SW 1271 (cell line): Measurements from ENCODE around the gene SF3B4.

Experiments used
- DNase-seq, 2 experiments: peaks; one replicate each; lab custom pipeline; 2025; lab: John Stamatoyannopoulos, UW

SF3B4 gene

DNA sequence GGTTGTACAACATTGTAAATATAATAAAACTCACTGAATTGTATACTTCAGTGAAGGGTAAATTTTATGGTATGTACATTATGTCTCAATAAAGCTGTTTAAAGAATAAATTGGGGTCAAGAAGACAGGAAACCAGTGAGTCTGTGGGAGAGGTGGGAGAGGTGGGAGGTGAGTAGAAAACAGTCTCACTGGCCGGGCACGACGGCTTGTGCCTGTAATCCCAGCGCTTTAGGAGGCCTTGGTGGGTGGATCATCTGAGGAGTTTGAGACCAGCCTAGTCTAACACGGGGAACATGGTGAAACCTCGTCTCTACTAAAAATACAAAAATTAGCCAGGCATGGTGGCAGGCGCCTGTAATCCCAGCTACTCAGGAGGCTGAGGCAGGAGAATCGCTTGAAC, 4.9 kb upstream of the SF3B4 start:
- no peak for DNase-seq

DNA sequence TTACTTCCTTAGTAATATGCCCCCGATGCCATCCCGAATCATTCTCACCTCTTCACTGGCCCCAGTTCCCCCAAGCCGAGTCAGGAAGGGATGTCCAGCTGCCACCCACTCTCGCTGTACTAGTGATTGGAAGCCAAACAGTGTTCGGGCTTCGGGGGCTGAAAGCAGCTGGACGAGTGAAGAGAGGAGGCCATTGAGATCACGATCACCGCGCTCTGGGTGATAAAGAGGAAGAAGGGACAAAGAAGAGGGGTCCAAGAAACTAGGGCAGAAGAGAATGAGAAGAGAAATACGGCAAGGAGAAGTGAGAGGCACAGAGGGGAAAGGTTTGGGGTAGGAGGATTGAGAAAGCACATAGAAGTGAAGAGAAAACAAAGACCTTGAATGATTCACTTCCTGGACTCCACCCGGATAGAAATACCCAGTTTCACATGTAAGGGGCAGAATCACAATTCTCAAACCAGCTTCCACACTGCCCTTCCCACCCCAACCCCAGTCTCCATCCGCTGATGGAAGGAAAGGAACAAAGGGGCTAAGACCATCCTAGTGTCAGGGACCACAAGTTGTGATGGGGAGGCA, 3.7 kb upstream of the SF3B4 start:
- DNase-seq: no peak

DNA sequence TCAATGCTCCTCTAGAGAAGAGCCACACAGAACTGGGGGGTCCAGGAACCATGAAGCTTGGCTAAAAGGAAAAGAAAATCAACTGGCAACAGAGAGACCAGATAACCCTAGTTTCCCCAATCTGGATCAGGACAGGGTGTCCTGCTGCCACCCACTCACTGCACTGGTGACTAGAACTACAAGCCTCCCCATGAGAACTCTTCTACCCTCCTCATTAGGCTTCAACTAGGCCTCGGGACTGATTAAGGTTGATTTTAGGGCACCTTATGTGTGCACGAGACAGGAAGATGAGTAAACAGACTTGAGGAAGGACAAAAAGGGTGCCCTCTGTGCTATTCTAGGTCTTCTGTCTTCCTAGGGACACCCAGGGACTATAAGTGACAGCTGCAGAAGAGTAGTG, 2.3 kb upstream of the SF3B4 start:
- DNase-seq: no peak

DNA sequence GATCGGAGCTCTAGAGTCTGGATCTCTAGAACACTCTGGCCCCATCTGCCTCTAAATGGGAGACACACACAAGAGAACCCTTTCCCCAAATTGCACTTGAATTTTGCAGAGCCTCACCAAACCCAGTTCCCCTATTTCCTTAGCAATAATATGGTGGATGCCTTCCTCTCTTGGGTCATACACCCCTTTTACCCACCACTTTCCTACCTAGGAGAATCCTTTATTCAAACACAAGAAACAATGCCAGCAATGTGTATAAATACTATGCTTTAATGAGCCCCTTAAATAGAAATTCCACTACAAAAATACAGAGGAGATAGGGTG, 760 bp upstream of the SF3B4 start:
- no peak for DNase-seq

DNA sequence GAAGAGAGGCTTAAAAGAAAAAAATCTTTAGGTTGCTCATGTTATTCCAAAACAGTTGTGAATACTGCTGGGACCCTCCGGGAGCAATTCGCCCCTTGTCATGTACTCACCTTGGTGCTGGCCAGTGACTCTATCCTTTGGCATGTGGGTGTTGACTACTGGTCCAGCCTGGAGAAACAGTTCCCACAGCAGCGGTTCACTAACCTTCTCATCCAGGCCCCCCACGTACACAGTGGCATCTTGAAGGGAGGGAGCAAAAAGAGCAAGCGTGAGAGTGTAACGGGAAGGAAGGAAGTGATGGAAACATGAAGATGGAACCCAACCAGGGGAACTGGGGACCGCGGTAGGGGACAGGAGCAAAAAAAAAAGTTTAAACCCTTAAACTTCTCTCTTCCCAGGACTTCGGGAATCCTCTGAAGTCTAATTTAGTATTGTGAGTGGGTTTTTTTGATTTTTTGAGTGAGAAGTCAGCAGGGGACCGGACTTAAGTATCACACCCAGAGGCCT, 494 bp downstream of the SF3B4 start:
- no peak for DNase-seq

DNA sequence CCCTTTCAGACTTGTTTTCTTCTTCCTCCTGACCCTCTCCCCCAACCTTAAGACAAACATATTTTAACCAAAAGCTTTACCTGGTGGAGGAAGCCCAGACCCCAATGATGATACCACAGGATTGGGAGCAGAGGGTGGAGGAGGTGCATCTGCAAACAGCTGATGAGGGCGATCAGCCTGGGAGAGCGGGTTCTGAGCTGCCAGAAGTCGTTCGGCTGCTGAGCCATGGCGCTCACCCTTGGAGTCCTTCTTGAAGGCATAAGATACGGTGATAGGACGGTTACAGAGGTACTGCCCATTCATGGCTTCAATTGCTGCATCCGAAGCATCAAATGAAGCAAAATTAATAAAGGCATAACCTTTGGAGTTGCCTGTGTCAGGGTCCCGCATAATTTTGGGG, 1.3 kb downstream of the SF3B4 start:
- no peak for DNase-seq

DNA sequence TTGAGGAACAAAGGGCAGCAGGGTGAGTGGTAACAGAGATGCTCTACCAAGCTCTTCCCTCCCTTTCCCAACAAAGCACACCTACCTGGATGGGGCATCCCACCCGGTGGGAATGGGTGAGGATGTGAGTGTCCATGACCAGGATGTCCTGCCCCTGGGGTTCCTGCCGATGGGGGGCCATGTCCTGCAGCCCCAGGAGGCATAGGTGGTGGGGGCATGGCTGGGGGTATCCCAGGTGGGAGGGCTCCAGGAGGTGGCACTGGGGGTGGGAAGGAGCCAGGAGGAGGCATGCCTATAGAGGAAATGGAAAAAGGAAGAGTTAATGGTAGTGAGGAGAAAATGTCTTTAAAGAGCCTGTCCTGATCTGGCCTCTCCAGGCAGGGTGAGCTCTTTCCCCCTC, 1.9 kb downstream of the SF3B4 start:
- no peak for DNase-seq

DNA sequence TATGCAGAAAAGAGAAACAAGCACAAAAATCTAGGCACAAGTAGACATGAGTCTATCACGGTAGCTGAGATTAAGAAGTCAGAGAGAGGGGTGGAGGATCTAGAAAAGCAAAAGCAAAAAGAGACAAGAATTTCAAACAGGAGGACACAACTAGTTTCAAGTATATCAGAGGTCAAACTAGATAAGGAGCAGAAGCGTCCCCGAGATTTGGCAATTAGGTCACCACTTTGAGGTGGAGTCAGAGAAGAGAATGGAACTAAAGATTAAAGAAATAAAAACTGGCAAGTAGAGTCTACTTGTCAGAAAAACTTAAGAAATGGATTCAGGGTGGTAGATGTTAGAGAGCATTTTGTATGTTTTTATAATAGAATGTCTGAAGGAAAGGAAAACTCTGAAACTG, 2.3 kb downstream of the SF3B4 start:
- DNase-seq: no peak

DNA sequence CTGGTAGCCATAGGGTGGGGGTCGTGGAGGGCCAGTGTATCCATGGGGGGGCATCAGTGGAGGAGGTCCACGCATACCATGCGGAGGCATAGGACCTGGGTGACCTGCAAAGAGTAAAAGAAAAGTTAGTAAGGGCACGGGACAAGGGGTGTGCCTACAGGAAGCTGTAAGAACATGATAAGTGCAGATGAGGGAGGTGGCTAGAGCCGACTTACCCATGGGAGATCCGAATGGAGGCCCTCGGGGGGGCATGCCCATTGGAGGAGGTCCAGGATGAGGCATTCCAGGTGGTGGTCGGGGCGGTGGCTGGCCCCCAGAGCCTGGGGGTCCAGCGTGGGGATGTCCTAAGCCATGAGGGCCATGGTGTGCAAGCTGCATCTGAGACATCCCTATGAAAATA, 4.0 kb downstream of the SF3B4 start:
- no peak for DNase-seq

DNA sequence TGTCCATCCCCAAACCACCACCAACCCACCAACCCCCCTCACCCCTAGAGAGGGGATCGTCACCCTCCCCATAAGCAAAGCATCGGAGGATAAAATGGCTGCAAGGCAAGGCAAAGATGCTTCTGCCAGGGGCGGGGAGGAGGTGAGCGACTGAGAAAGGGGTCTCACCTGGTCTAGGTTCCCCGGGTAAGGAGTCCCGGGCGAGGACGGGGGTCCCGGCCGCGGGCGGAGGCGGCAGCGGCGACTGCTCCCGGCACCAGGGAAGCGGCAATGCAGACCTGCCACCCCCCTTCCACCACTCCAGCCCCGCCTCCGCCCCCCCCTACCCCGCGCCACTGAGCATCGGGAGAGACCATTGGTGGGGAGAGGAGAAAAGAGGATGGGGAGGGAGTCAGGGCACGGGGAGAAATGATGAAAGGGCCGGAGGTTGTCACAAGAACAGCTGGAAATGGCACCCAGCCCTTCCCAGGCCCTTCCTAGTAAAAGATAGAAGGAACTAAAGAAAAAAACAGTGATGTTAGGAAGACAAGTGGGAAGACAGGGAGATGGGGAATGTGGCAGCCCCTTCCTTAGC, 9.9 kb downstream of the SF3B4 start, which contains the start of gene SV2A:
TSS of gene SV2A (minus strand) at position 274 of the 574 bp plus-strand sequence. CDS start 4,004 bp downstream, outside the sequence.
- DNase-seq: no peak

DNA sequence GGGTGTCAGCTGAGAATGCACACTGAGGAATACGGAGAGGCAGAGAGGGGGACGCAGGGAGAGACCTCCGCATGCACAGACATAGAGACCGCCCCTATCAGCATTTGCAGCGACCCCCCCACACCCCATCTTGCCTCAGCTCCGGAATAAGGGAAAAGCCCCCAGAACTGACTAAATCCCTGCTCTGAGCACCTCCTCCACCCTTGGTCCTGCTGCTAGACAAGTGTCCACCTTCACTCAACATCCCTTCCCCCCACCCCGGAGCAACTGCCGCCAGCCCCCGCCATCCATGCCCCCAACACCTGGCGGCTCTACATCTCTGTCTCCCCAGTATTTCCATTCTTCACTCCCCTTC, 10.7 kb downstream of the SF3B4 start:
- DNase-seq: no peak

DNA sequence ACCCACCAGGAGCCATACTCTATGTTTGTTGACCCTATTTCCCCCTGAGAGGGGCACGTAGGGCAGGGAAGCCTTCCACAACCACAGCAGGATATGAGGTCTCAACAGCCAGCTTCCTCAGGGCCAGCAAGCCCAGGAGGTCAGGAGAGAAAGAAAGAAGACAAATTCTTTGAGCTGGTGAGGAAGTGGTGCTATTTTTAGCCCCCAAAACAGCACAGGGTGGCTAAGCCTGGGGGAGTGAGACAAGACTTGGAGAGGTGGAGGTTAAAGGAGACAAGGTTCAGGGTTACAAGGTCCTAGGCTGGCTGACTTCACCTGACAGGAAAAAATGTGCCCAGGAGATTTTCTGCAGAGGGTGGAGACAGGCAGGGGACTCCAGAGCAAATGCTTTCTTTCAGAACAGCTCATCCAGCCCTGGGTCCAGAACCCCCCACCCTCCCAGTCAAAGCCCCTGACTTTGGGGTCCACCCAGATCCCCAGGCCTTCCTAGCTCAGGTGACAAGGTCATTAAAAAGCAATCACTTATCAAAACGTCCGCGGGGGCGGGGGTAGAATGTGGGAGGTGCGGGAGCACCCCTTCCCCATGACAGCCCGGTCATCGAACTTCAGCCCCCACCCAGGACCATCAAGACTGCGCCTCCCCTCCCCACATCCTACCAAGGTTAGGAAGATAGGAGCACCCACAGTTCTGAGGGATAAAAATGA, 11.3 kb downstream of the SF3B4 start:
- no peak for DNase-seq

DNA sequence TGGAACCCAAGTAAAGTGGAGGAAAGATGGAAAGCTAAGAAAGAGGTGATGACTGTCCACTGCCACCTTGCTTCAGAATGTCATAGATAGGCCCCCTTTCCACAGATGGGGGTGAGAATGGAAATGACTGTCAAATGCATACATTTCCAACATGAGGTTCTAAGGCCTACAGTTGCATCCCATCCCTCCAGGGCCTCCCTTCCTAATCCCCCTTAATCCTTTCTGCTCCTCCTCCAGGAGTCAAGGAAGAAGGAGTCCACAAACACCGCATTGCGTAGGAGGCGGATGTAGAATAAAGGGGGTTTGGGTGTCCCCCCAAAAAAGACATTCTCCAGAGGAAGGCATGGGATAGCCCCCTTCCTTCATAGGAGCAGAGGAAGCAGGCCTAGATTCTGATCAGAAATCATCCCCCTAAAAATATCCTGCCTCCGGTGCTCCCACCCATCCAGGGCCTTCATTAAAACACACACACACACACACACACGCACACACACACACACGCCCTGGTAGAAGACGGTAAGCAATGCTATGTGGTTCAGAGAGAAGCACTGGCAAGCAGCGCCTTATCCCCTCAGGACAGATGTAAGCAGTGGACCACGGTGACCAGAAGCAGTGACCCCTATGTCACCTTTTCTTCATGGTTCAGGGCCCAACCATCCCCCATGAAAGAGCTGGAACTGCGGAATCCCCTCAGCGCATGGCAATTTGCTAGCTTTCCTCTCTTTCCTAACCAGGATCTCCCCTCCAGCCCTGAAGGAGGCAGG, 12.0 kb downstream of the SF3B4 start:
- DNase-seq: no peak

DNA sequence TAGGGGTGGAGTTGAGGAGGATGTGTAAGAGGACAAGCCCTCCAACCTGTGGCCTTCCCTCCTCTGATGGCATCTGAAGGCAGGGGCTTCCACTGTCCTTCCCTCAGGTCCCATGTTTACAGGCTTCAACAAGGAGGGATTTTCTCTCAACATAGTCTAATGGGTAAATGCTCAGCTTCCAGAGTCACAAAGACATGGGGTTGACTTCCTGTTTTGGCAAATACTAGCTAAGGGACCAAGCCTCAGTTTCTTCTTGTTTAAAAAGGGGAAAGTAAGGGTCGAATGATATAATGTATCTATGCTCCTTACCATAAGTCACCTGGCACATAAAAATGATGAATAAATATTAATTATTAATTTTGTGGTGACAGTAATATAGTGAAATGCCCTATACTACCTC, 13.1 kb downstream of the SF3B4 start:
- DNase-seq: no peak

DNA sequence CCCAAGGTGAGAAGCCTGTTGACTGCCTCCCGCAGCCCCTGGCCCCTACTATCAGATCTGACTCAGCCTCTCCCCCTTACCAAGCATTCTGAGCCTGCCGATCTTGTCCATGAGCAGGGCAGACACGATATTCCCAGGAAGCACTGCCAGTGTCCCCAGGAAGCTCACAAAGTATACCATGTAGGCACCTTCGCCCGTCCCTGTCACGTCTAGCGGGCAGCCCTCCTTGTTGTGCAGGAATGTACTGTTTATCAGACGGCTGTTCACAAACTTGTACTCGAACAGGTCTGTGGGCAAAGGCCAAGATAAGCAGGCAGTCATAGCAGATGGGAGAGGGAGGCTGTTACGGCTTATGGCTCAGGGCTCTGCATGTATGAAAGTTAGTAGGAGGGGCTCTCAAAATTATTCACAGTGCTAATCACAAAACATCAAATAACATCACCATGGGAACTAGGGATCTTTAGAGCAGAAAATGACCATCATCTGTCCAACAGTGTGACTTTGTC, 21.0 kb downstream of the SF3B4 start:
- DNase-seq: no peak

DNA sequence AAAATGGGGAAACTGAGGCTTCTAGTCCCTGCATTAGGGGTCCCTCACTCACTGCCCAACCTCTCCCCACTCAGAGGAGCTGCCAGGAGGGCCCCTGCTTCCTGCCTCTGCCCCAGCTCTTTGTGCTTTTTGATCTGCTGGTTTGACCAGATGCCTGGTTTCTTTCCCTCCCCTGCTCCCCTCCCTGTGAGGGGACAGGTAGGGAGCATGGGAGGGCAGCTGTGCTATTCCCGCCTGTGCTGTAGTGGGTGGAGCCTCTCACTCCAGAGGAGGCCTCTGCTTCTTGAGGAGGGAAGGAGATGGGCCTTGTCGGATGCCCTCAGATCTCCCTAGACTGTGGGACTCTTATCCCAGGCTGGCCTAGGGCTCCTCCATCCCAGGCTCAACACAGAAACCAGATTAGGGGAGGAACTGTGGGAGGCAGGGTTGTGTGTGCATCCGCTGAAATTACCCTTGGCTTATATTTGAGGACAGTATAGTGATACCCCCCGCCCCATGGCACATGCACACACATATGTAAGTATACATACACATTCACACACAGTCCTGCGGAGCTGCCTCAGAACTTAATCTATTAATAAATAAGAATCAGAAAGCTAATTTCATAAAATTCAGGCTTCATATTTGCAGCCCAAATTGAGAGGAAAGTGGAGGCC, 23.6 kb downstream of the SF3B4 start:
- no peak for DNase-seq

DNA sequence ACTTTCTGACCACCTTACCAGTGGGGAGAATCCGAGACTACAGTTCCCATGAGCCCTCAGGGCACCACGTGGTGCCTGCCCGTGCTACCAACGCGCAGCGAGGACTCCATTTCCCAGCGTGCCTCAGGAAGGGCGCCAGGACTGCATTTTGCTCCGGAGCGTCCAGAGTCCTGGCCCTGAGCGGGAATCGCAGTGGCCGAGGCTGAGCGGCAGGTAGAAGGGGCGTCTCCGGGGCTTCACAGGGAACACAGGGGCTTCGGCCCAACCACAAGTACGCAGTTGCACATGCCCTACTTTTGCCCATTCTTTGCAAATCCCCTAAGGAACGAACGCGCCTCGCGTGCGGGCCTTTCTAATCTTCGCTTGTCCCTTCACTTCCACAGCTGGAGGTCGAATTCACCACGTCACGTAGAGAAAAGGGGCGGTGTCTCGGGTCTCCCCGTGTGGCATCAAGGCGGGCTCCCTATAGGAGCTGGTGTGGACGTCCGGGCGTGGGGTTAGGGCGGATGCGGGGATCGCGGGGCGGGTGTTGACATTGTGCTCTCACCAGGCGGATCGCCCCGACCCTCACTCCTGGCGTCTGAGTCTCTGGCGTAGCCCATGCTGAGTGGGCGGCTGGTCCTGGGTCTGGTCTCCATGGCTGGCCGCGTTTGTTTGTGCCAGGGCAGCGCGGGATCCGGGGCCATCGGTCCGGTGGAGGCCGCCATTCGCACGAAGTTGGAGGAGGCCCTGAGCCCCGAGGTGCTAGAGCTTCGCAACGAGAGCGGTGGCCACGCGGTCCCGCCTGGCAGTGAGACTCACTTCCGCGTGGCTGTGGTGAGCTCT, 27.9 kb downstream of the SF3B4 start, which contains the start of gene BOLA1:
TSS of gene BOLA1 (plus strand) at position 109 of the 825 bp plus-strand sequence. CDS start at position 601, 492 bp downstream.
- peak; percentile 75 to 89 for DNase-seq

DNA sequence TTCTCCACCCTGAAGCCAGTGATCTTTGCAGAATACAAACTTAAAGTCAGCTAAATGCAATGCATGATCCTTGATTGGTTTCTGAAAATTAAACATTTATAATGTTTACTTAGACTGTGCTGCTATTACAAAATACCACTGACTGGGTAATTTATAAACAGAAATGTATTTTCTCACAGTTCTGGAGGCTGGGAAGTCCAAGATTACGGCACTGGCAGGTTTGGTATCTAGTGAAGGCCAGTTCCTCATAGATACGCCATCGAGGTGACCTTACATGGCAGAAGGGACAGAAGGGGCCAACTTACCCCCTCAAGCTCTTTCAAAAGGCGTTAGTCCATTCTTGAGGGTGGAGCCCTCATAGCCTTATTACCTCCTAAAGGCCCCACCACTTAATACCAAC, 31.0 kb downstream of the SF3B4 start:
- DNase-seq: no peak

DNA sequence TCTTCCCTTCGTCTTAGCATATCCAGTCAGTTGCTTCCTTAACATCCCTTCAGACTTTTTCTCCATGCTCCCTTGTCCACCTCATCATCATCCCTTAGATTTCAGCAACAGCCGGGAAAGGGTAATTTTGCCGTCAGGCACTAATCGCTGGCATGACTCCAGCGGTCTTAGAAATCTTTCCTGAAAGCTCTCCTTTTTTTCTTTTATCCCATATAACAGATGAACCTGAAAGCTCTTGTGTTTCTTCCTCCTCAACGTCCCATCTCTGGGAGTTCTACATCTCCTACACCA, 38.7 kb downstream of the SF3B4 start:
- no peak for DNase-seq

DNA sequence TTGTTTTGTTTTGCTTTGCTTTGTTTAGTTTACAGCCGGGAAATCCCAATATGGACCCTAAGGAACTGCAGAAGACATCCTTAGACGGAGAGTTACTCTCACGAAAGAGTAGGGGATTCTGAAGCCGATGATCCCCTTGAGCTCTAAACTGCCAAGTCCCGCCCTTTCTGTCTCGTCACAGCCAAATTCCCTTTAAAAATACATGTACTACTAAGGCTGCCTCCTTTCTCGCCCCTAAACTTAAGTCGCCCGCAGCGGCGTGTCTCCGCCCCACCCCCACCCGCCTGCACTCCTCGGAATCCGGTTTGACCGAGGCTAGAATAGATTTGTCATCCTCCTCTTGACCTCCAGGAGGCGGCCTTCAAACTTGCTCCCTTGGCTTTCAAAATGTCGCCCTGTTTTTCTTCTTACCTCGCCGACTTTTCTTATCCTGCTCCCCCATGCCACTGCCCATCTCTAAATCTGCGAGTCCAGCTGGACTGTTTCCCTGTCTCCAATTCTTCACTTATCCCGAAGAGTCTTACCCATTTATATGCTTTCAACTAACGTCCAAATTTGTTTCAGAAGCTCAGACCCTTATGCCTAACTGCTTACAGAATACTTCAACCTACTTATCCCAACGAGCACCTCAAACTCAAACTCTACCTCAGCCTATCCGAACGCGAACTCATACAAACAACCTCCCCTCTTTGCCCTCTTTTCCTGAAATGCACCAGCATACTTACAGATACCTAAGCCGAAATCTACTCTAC, 39.2 kb downstream of the SF3B4 start:
- DNase-seq: peak; percentile 90 to 95
